ENCODE data around the gene RAB5B.

Gene RAB5B, protein sequence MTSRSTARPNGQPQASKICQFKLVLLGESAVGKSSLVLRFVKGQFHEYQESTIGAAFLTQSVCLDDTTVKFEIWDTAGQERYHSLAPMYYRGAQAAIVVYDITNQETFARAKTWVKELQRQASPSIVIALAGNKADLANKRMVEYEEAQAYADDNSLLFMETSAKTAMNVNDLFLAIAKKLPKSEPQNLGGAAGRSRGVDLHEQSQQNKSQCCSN

GRCh38 chr12:55973599-55974307, at the start of gene RAB5B:
Gene RAB5B, plus strand, starts transcription at chr12:55974078. Its CDS starts 12,883 bp downstream, at chr12:55986961.
- peak; percentile 92 for DNase-seq (ENCODE audit: low read depth)

GRCh38 chr12:55925371-55925770, 48.5 kb upstream of the RAB5B start:
- no peak for DNase-seq (ENCODE audit: low read depth)

GRCh38 chr12:55925870-55926737, 47.8 kb upstream of the RAB5B start:
- no peak for DNase-seq (ENCODE audit: low read depth)

- DNase-seq (ENCODE audit: low read depth): peak; percentile 84
Measured at GRCh38 chr12:55926738-55927587, 46.9 kb upstream of the RAB5B start.

DNA sequence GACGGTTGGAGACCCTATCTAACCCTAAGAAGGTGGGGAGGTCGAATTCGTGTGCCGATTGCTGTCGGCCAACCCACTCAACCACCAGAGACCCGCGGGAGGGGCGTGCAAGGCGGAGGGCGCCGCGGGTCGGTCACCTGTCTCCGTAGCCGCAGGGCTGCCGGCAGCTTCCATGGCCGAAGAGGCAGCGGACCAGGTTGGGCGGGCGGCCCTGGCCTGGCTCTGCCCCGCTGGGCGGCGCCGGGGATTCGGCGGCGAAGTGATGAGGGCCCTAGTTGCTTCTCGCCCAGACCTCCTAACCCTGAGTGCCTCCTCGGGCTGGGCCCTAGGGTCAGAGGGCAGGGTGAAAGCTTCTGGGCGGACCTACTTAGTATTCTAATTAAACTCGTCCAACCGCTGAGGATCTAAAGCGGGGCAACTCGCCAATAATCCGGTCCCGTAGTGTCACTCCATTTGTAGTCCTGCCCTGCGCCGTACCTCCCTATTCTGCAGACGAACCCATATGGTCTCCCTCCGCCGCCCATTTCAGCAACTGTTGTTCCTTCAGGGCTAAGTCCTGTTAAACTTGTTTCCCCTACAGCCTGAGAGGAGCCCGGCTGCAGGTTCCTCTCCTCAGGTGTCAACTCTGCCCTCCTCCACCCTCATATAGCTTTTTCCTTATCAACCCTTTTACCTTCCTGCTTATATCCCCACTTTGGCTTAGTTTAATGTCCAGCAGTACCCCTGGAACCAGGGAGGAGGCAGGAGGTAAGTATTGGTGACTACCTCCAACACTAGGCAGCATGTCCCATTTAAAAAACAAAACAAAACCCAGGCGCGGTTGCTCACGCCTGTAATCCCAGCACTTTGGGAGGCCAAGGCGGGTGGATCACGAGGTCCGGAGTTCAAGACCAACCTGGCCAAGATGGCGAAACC, 46.0 kb upstream of the RAB5B start, which contains the start of gene PYM1:
Gene PYM1, minus strand, starts transcription at position 307 of the 915 bp plus-strand sequence. Its CDS starts 133 bp downstream, at position 174.
- DNase-seq (ENCODE audit: low read depth): peak; percentile 44

DNA sequence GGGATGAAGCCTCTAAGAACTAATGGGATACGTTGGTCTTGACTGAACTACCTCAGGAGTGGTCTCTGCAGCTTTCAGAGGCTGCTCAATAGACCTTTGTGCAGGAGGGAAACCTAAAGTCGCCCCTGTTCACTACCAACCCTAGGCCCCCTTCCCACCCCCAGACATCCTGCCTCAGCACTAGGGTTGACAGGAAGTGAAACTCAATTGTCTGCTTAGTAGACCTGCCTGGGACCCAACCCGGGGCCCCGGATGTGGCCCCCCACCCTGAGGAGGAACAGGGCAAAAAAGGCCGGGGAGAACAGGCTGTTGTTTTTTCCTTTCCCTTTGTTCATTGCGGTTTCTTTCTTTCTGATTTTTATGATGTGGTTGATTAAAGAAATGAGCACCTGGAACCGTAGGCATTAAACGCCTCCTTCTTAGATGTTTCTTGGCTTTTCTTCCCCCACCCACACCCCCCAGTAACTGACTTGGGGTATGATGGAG, 44.5 kb upstream of the RAB5B start:
- peak; percentile 77 for DNase-seq (ENCODE audit: low read depth)

DNA sequence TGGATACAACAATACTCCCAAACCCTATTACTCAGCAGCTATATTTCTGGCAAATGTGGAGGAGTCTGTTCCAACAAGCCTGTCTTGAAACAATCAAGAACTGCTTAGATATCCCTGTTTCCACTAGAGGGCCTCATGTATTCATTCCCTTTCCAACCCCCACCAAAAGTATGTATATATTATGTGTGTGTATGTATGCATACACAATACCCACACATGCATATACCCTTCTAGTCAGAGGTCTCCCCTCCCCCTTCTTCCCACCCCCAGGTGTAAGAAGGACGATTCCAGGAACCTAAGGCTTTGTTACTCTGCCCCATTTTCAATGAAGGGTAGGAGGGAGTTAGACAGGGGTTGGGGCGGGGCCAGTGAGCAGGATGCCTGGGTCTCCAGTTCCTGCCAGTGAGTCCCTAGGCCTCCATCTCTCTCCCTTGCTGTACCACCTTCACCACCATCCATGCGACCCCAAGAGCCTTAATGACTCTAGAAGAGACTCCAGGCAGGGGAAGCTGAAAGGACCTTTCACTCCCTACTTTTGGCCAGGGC, 43.0 kb upstream of the RAB5B start, which contains the start of gene DGKA:
Gene DGKA, plus strand, starts transcription at position 392 of the 546 bp plus-strand sequence. CDS start 5,342 bp downstream, outside the sequence.
- DNase-seq (ENCODE audit: low read depth): peak; percentile 65

- DNase-seq (ENCODE audit: low read depth): no peak
Measured at GRCh38 chr12:55931317-55931779, 42.5 kb upstream of the RAB5B start.

DNA sequence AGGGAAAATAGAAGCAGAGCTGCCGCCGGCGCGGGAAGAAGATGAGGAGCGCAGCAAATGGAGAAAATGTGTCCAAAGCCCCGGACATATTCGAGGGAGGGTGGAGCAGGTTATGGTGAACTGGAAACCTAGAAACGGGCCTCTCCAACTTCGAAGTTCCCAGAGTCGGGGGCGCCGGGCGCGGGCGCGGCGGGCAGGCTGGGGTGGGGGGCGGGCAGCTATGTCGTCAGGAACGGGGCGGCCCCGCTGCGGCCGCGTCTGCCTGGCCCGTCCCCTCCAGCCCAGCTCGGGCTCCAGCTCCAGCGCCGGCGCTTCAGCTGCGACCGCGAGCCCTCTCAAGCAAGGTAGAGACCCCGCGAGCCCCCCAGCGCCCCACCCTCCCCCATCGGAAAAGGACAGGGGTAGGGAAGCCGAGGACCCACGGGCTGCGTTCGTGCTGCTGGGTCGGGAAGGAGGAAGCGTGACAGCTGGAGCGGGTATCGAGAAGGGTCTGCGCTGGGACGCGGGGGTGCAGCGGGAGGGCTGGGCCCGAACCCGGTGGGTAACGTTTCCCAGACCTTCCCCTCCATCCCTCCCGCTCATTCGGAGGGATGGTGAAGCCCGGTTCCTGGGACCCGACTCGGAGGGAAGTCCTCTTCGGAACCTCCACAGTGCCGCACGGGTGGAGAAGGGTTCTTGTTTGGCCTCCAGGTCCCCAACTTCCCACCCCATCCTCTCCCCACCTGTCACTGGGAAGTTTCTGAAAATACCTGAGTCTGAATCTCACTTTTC, 41.9 kb upstream of the RAB5B start:
- no peak for DNase-seq (ENCODE audit: low read depth)

GRCh38 chr12:55932551-55932910, 41.3 kb upstream of the RAB5B start:
- DNase-seq (ENCODE audit: low read depth): peak; percentile 39

GRCh38 chr12:55933169-55933798, 40.6 kb upstream of the RAB5B start:
- no peak for DNase-seq (ENCODE audit: low read depth)

DNA sequence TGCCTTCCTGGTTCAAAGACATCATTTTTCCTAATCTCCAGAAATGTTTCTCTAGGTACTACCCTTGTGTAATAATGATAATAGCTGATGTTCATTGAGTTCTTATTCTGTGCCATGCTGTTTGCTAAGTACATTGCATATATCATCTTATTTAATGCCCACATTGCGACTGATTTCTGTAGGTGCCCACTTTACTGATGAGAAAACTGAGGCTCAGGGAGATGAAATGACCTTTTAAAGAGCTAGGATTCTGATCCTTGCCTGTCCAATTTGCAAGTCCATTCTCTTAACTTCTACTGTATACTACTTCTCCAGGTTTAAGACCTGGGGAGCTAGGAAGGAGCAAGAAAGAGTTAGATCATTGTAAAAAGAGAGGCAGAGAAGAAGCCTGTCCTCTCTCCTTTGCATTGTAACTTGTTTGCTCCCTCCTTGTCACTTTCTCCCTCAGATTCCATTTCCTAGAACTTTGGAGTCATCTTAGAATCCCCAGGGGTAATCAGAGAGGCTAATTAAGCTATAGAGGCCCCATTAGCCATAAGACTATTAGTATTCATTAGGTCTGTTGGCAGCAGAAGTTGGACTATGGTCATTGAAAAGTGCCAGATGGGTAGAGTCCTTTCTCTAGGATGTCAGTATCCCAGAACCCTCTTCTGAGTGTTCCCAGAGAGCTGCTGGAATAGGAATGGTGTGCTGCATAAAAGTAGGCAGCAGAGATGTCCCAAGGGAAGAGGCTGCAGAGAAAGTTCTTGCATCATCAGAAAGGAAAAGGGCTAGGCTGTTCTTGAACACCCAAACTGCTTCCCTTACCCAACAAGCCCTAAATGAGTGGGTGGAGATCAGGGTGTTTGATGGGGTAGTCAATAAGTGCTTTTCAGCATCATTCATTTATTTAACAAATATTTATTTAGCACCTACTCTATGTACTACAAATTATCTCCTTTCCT, 39.8 kb upstream of the RAB5B start:
- no peak for DNase-seq (ENCODE audit: low read depth)

GRCh38 chr12:55934773-55935172, 39.1 kb upstream of the RAB5B start:
- DNase-seq (ENCODE audit: low read depth): no peak

DNA sequence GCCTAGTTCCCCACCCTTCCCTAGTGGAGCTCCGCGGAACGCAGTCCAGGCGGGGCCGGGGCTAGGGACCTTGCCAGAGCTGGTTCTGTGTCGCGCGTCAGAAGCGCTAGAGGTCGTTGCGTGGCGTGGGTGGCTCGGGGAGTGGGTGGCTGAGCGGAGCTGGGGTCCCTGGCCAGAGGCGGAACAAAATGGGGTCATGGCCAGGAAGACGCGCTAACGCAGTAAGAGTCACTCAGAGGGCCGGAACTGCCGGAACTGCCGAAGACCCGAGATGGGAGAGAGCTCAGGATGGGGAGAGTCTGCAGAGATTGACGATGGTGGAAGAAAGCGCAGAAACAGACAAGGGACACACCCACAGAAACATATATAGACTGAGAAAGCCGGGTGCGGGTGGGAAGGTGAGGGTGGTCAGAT, 38.1 kb upstream of the RAB5B start:
- no peak for DNase-seq (ENCODE audit: low read depth)

- no peak for DNase-seq (ENCODE audit: low read depth)
Measured at GRCh38 chr12:55937981-55938380, 35.9 kb upstream of the RAB5B start.

GRCh38 chr12:55938826-55939501, 34.9 kb upstream of the RAB5B start:
- no peak for DNase-seq (ENCODE audit: low read depth)

All from activated T-cell treated with anti-CD3 and anti-CD28 coated beads for 1 hour (primary cell).